Measurements from ENCODE around the gene SLC2A10.
A peak's percentile ranks its signal among the peaks of the same experiment; 100 is the strongest.

The SLC2A10 gene

DNA sequence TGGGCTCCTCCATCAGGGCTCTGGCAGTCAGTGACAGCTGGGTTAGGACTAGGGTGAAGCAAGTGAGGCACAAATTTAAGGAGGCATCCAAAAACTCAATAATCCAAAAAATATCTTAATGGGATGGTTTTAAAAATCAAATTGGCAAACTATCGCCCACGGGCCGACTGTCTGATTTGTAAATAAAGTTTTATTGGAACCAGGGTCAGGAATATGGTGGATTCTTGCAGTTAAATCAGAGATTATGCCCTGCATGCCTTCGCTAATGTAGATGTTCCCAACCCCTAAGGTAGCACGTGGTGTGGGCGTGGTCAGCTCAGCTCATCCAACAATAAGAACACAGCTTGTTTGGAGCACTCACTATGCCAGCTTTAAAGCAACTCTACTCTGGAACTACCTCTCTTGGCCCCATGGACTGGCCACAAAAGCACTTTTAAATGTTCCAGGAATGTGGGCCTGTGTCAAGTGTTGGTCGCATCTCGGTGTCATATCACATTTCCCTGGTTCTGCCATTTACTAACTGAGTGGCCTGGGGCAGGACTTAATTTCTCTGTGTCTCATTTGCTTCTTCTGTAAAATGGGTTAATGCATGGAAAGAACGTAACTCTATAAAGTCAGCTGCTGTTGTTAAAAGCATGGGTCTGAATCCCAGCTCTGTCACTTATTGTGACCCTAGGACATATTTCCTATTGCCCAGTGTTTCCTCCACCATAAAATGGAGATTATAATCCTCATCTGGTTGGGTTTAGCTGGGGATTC lies 27.2 kb upstream of the SLC2A10 start:
- DNase-seq = no peak

GRCh38 chr20:46683011-46683667 lies 26.3 kb upstream of the SLC2A10 start:
- no peak for DNase-seq

- DNase-seq = no peak
Observed at GRCh38 chr20:46683668-46683938, 25.8 kb upstream of the SLC2A10 start.

- no peak for DNase-seq
Observed at GRCh38 chr20:46683939-46684750, 25.3 kb upstream of the SLC2A10 start.

- no peak for DNase-seq
Observed at GRCh38 chr20:46688151-46689081, 21.0 kb upstream of the SLC2A10 start.

DNA sequence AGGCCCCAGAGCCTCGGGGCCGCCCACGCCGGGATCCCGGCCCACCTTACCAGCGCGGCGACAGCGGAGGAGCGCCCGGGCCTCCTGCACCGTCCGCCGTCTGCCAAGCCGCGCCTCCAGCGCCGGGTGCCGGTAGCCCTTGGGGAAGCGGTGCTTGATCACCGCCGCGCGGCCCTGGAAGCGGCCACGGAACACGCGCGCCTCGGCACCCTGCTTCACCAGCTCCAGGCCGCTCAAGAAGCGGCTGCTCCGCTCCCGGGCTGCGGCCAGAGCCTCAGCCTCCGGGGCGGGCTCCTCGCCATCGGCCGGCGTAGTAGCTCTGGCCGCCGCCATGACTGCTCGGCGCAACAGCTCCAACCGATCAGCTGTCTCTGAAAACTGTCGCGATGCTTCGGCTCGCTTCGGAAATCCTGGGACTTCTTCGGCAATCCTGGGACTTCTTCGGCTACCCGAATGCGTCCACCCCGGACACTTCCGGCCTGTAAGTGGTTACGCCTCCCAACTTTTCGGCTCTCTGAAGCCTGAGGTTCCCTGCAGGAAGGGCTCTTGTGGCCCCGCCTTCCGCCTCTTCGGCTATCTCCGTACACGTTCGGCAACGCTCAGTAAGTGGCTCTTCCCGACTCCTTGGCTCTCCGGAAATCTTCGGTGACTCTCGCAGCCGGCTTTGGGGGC lies 20.2 kb upstream of the SLC2A10 start, which contains the start of gene TP53RK:
Gene TP53RK (minus strand): TSS at position 363 of the 672 bp plus-strand sequence. CDS start 30 bp downstream, at position 333.
- DNase-seq = peak; percentile 60

GRCh38 chr20:46689754-46690085 lies 19.7 kb upstream of the SLC2A10 start:
- DNase-seq = no peak

GRCh38 chr20:46690219-46691106 lies 19.0 kb upstream of the SLC2A10 start:
- no peak for DNase-seq

DNA sequence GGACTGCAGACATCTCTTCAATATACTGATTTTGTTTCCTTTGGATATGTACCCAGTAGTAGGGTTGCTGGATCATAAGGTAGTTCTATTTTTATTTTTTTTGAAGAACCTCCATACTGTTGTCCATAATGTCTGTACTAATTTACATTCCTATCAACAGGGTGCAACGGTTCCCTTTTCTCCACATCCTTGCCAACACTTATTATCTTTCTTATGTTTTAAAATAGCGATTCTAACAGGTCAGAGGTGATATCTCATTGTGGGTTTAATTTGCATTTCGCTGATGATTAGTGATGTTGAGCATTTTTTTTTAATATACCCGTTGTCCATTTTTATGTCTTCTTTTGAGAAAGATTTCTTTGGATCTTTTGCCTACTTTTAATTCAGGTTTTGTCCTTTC lies 18.3 kb upstream of the SLC2A10 start:
- DNase-seq = no peak

DNA sequence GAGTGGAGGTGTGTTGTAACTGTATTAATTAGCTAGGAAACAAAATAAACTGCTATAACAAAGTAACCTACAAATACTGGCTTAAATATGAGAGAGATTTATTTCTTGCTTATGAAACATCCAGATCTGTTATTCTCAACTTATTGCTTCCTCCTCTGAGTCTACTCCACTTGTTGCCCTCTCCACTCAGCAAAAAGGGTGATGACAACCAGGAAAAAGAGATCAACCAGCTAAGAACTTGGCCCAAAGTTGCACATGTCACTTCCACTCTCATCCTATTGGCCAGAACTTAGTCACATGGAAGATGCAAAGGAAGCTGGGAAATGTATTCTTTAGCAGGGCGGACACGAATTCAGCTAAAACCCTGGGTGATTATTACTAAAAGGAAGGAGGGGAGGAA lies 15.0 kb upstream of the SLC2A10 start:
- DNase-seq = no peak

DNA sequence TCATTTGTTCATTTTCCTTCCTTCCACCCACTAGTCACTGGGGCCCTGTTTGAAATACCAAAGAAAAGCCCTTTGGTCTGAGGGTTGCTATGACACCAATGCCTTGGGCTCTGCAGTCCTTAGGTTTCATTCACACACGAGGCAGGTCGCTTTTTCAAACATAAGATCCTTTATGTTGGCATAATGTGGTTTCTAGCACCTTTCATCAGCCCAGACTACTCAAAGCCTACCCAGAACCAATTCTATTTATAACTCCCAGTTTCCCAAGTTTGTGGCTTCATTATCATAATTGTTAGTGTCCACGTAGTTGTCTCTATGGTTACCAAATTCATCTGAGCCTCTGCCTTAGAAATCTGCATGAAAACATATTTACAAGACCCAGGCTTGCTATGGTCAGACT lies 13.6 kb upstream of the SLC2A10 start:
- DNase-seq = no peak

GRCh38 chr20:46696791-46697279 lies 12.6 kb upstream of the SLC2A10 start:
- DNase-seq = no peak

GRCh38 chr20:46698788-46699187 lies 10.7 kb upstream of the SLC2A10 start:
- no peak for DNase-seq

- no peak for DNase-seq
Observed at GRCh38 chr20:46699651-46700359, 9.6 kb upstream of the SLC2A10 start.

DNA sequence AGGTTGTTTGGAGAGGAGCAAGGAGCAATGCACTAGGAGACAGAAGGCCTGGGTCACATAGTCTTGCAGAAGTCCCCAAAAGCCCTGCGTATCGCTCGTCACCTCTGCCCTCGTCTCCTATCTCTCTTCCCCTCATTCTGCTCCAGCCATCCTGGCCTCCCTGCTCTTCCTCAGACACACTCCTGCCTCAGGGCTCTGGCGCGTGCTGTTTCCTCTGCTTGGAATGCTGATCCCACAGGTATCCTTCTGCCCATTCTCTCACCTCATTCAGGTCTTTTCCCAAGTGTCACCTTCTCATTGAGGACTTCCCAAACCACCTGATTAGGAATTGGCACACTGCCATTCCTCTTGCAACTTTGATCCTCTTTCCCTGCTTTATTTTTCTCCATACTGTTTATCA lies 9.0 kb upstream of the SLC2A10 start:
- DNase-seq = no peak

- no peak for DNase-seq
Observed at GRCh38 chr20:46701057-46701456, 8.4 kb upstream of the SLC2A10 start.

- DNase-seq = no peak
Observed at GRCh38 chr20:46701556-46701955, 7.9 kb upstream of the SLC2A10 start.

GRCh38 chr20:46701986-46702385 lies 7.5 kb upstream of the SLC2A10 start:
- DNase-seq = no peak

DNA sequence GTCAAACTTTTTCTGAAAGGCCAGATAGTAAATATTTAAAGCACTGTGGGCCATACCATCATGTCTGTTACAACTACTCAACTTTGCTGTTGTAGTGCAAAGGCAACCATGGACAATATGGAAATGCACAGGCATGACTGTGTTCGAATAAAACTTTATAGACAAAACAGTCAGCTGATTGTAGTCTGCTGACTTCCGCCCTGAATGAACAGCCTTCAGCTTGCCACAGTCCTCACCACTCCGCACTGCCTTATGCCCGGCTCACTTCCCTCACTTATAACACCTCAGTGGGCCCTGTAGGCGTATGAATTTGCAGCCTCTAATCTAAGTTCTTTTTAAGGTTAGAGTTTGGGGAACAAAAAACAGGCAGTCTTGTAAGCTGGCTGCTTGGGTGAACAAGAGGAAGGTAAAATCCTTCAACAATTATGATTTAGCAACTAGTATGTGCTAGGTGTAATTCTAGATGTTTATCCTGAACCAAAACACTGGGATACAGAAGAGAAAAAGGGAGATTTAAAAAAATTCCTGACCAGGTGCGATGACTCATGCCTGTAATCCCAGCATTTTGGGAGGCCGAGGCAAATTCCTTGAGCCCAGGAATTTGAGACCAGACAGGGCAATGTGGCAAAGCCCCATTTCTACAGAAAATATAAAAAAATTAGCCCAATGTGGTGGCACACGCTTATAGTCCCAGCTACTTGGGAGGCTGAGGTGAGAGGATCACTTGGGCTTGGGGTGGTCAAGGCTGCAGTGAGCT lies 6.8 kb upstream of the SLC2A10 start:
- no peak for DNase-seq

DNA sequence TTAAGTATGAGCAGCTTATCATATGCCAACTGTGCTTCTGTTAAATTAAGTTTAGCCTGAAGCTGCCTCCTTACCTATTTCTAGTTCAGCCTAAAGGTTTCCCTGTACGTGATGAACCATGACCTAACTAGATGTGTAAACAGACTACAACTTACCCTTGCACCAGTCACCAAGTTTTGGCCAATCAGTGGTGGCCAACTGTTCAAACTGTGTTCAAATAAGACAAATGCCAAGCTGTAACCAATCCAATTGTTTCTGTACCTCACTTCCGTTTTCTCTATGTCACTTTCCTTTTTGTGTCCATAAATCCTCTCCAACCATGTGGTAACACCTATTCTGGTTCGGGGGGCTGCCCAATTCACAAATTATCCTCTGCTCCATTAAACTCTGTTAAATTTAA lies 6.0 kb upstream of the SLC2A10 start:
- no peak for DNase-seq

Measured in activated gamma-delta T cell (primary cell).